HCT116 (cell line): ENCODE measurements around the gene TEX101. TPM values are rescaled to one million over a fixed set of nuclear protein-coding genes. Genes with fewer than 3 reads are reported as not detected.
A peak's percentile ranks its signal among the peaks of the same experiment; 100 is the strongest.

ENCODE experiments used
- ATAC-seq: fragments of 200-7000 bp; cut with Tn5 transposase; 2 replicates; pipeline ENCODE4 v1.9.1; 2020; ENCODE audit warnings: mild to moderate bottlenecking, moderate library complexity
- BruUV-seq: library from RNA; stranded (reverse); fragments of 400-500 nt; replicated peaks from 2 replicates; lab custom pipeline; 2021; lab: Mats Ljungman, UMichigan
- CTCF ChIA-PET: fragments of 300-600 bp; sonication (Branson Sonifier 250); formaldehyde crosslinking; loops from one replicate; lab custom pipeline; 2021; ENCODE audit warnings: antibody characterized with exemption; lab: Charles Lee
- POLR2A ChIA-PET: fragments of 300-600, 350-600 bp; sonication (Branson Sonifier 250); formaldehyde crosslinking; loops from one replicate; lab custom pipeline; 2021; ENCODE audit warnings: antibody characterized with exemption; lab: Charles Lee
- RAD21 ChIA-PET, 2 experiments: fragments of 300-600 bp; sonication (Branson Sonifier 250); formaldehyde crosslinking; loops; one replicate each; lab custom pipeline; 2023; ENCODE audit warnings: low total read pairs in 2 of 2; ENCODE audit not compliant: uncharacterized antibody in 2 of 2, unreplicated experiment in 2 of 2, low non-redundant PET in 1 of 2; lab: Charles Lee
- DNase-seq: peaks from one replicate; pipeline ENCODE4 v3.0.0-alpha.2; 2010; ENCODE audit warnings: low read depth, low spot score
- H2AFZ ChIP-seq: fragments of 200-600 bp; shearing (Covaris generic), sonication (generic); 2 replicates; pipeline ENCODE4 v1.6.1; 2017; ENCODE audit warnings: low read depth, mixed run types, mixed read lengths, antibody characterized with exemption, low read length; ENCODE audit not compliant: poor library complexity, severe bottlenecking
- H3K27ac ChIP-seq: 2 replicates; pipeline ENCODE4 v1.5.1; 2012; ENCODE audit warnings: low read depth, low read length
- H3K27me3 ChIP-seq: fragments of 200-600 bp; sonication (generic); 2 replicates; pipeline ENCODE4 v1.6.1; 2016; ENCODE audit warnings: mixed run types, low read length, mixed read lengths; ENCODE audit not compliant: insufficient read depth
- H3K36me3 ChIP-seq, 2 experiments: fragments of 200-500 bp in 1 of 2; fragments of 200-600 bp in 1 of 2; sonication (Bioruptor generic) in 1 of 2; sonication (generic) in 1 of 2; 2 replicates each; pipeline versions ENCODE4 v1.5.1 to v1.6.1; 2014 to 2016; ENCODE audit warnings: low read length in 2 of 2, inconsistent platforms in 1 of 2, mixed read lengths in 1 of 2, mixed run types in 1 of 2; ENCODE audit not compliant: insufficient read depth in 2 of 2, control insufficient read depth in 1 of 2
- H3K4me1 ChIP-seq, 2 experiments: fragments of 200-600 bp in 1 of 2; sonication (generic) in 1 of 2; 2 replicates each; pipeline versions ENCODE4 v1.5.1 to v1.6.1; 2012 to 2017; ENCODE audit warnings: low read length in 2 of 2, inconsistent platforms in 1 of 2, mild to moderate bottlenecking in 1 of 2, mixed read lengths in 1 of 2, mixed run types in 1 of 2, moderate library complexity in 1 of 2; ENCODE audit not compliant: insufficient read depth in 2 of 2, control insufficient read depth in 1 of 2
- H3K4me2 ChIP-seq: fragments of 200-600 bp; sonication (generic); 2 replicates; pipeline ENCODE4 v1.6.1; 2017; ENCODE audit warnings: mixed run types, low read length, mixed read lengths
- H3K4me3 ChIP-seq, 2 experiments: fragments of 200-600 bp in 1 of 2; sonication (generic) in 1 of 2; replicated peaks in 1 of 2; 2 replicates each; pipeline ENCODE4 v1.5.1; 2011 to 2016; ENCODE audit warnings: low read length in 2 of 2, control low read depth in 1 of 2, low read depth in 1 of 2, mild to moderate bottlenecking in 1 of 2, mixed read lengths in 1 of 2, mixed run types in 1 of 2
- H3K79me2 ChIP-seq: fragments of 200-600 bp; sonication (generic); 2 replicates; pipeline ENCODE4 v1.6.1; 2017; ENCODE audit warnings: mild to moderate bottlenecking, mixed run types, low read length, moderate library complexity, mixed read lengths; ENCODE audit not compliant: insufficient read depth
- H3K9ac ChIP-seq: fragments of 200-600 bp; sonication (generic); 2 replicates; pipeline ENCODE4 v1.6.1; 2016; ENCODE audit warnings: low read length, mixed read lengths
- H3K9me2 ChIP-seq: fragments of 200-600 bp; sonication (generic), shearing (Covaris generic); 2 replicates; pipeline ENCODE4 v1.6.1; 2017; ENCODE audit warnings: mixed run types, mild to moderate bottlenecking, moderate library complexity; ENCODE audit not compliant: insufficient read depth
- H3K9me3 ChIP-seq, 2 experiments: fragments of 200-500 bp in 1 of 2; fragments of 200-600 bp in 1 of 2; sonication (Bioruptor generic) in 1 of 2; sonication (generic) in 1 of 2; 2 replicates each; pipeline ENCODE4 v1.6.1; 2014 to 2017; ENCODE audit warnings: low read length in 2 of 2, mixed read lengths in 2 of 2, inconsistent platforms in 1 of 2, low read depth in 1 of 2, mild to moderate bottlenecking in 1 of 2, mixed run types in 1 of 2, moderate library complexity in 1 of 2; ENCODE audit not compliant: control insufficient read depth in 1 of 2, insufficient read depth in 1 of 2
- H4K20me1 ChIP-seq: fragments of 200-600 bp; sonication (generic), shearing (Covaris generic); 2 replicates; pipeline ENCODE4 v1.6.1; 2017; ENCODE audit warnings: mixed run types, mild to moderate bottlenecking, moderate library complexity; ENCODE audit not compliant: insufficient read depth
- CEBPB ChIP-seq: IDR thresholded peaks from 2 replicates; pipeline ENCODE4 v1.6.1; 2012; ENCODE audit warnings: low read depth
- EGR1 ChIP-seq: IDR thresholded peaks from 2 replicates; pipeline ENCODE4 v1.6.1; 2012; ENCODE audit warnings: low read depth
- FOSL1 ChIP-seq: IDR thresholded peaks from 2 replicates; pipeline ENCODE4 v1.6.1; 2012; ENCODE audit warnings: low read depth
- JUND ChIP-seq: IDR thresholded peaks from 2 replicates; pipeline ENCODE4 v1.6.1; 2012
- POLR2A ChIP-seq: IDR thresholded peaks from 2 replicates; pipeline ENCODE4 v1.7.0; 2011; ENCODE audit warnings: borderline replicate concordance; ENCODE audit not compliant: insufficient read depth, insufficient read length; ENCODE audit errors: extremely low read depth
- POLR2AphosphoS5 ChIP-seq: IDR thresholded peaks from 2 replicates; pipeline ENCODE4 v1.6.1; 2011; ENCODE audit warnings: mild to moderate bottlenecking, low read depth, low read length, moderate library complexity
- RAD21 ChIP-seq: IDR thresholded peaks from 2 replicates; pipeline ENCODE4 v1.6.1; 2012; ENCODE audit warnings: low read depth, mild to moderate bottlenecking
- SIN3A ChIP-seq: IDR thresholded peaks from 2 replicates; pipeline ENCODE4 v1.6.1; 2012; ENCODE audit warnings: low read depth
- SP1 ChIP-seq: IDR thresholded peaks from 2 replicates; pipeline ENCODE4 v1.6.1; 2012; ENCODE audit warnings: low read depth
- SRF ChIP-seq: IDR thresholded peaks from 2 replicates; pipeline ENCODE4 v1.6.1; 2012; ENCODE audit warnings: low read depth
- TCF7L2 ChIP-seq: IDR thresholded peaks from 2 replicates; pipeline ENCODE4 v1.7.0; 2011; ENCODE audit warnings: borderline replicate concordance, inconsistent platforms; ENCODE audit not compliant: insufficient read depth, insufficient read length; ENCODE audit errors: extremely low read depth
- YY1 ChIP-seq: IDR thresholded peaks from 2 replicates; pipeline ENCODE4 v1.6.1; 2011; ENCODE audit warnings: low read length, low read depth, moderate library complexity, mild to moderate bottlenecking; ENCODE audit not compliant: insufficient replicate concordance; ENCODE audit errors: extremely low read depth
- ZFX ChIP-seq: fragments of 450-650 bp; IDR thresholded peaks from 2 replicates; pipeline ENCODE4 v1.6.1; 2017
- intact Hi-C: fragments of 100-400 bp; cut with micrococcal nuclease; formaldehyde crosslinking; loops from 2 replicates; pipeline ENCODE4 v1.10.0; 2022
- total RNA-seq: library from RNA; stranded (reverse); gene quantifications from one replicate; pipeline ENCODE4 v1.2.1, GENCODE V29; 2021; ENCODE audit not compliant: unreplicated experiment
- TF ChIP-seq, protein P1 (sequence below), 3 experiments: fragments of 200-600 bp in 1 of 3; sonication (generic) in 1 of 3; IDR thresholded peaks in 2 of 3; conservative IDR thresholded peaks in 1 of 3; 2 replicates each; pipeline ENCODE4 v1.5.1; 2012 to 2017; ENCODE audit warnings: low read depth in 2 of 3, low read length in 2 of 3, antibody characterized with exemption in 1 of 3, borderline replicate concordance in 1 of 3, control low read depth in 1 of 3, mild to moderate bottlenecking in 1 of 3, mixed read lengths in 1 of 3, mixed run types in 1 of 3, moderate library complexity in 1 of 3; ENCODE audit not compliant: insufficient read depth in 1 of 3
- TF ChIP-seq, protein P2 (sequence below): IDR thresholded peaks from 2 replicates; pipeline ENCODE4 v1.6.1; 2011; ENCODE audit warnings: mild to moderate bottlenecking, low read length, moderate library complexity; ENCODE audit not compliant: insufficient replicate concordance; ENCODE audit errors: extremely low read depth
- TF ChIP-seq, protein P3 (sequence below): IDR thresholded peaks from 2 replicates; pipeline ENCODE4 v1.6.1; 2012

Gene TEX101
- total RNA-seq, 1 experiment from 2014 or later: not detected

DNA sequence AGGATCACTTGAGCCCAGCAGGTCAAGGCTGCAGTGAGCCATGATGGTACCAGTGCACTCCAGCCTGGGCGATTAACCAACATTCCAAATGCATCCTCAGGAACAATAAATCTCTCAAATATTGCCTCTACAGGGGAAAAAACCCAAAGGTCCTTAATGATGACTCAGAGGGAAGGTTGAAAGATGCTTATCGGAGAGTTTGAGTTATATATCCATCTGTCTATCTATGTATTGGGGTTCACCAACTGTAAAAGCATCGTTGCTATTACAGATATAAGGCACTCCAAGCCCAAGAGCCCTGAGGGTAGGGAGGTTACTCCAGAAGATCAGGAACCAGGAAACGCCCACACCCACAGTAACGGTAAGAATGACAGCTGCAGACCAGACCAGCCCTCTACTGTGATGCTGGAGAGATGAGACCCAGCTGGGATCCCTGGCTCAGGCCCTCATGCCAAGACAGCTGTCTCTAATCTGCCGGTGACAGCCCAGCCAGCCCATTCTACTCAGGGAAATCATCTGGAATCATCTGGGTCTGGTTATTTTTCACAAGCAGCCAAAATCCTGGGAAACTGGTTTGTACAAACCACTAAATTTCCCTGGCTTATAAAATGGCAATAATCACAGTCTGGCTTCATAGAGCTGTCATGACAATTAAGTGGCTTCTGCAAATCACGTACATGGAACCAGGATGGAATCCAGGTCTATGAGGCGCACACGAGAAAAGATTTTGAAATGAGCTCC, 23.8 kb downstream of the TEX101 start (continued):
- no peak for TF ChIP-seq POLR2AphosphoS5
- TF ChIP-seq CEBPB: no peak
- no peak for TF ChIP-seq FOSL1
- no peak for TF ChIP-seq JUND
- TF ChIP-seq ZFX: no peak
- no peak for TF ChIP-seq SRF
- TF ChIP-seq, protein P1, sequence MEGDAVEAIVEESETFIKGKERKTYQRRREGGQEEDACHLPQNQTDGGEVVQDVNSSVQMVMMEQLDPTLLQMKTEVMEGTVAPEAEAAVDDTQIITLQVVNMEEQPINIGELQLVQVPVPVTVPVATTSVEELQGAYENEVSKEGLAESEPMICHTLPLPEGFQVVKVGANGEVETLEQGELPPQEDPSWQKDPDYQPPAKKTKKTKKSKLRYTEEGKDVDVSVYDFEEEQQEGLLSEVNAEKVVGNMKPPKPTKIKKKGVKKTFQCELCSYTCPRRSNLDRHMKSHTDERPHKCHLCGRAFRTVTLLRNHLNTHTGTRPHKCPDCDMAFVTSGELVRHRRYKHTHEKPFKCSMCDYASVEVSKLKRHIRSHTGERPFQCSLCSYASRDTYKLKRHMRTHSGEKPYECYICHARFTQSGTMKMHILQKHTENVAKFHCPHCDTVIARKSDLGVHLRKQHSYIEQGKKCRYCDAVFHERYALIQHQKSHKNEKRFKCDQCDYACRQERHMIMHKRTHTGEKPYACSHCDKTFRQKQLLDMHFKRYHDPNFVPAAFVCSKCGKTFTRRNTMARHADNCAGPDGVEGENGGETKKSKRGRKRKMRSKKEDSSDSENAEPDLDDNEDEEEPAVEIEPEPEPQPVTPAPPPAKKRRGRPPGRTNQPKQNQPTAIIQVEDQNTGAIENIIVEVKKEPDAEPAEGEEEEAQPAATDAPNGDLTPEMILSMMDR (IDR thresholded peaks at IDR 0.05 in 2 of 3, conservative IDR thresholded peaks at IDR 0.05 in 1 of 3; ENCODE audit: borderline replicate concordance in 1 of 3, insufficient read depth in 1 of 3, low read depth in 2 of 3, low read length in 2 of 3): no peak
- no peak for TF ChIP-seq POLR2A
- no peak for TF ChIP-seq SIN3A
- no peak for TF ChIP-seq EGR1

GRCh38 chr19:43439032-43439708, 24.5 kb downstream of the TEX101 start:
- no peak overlapping the region for H2AFZ ChIP-seq
- no peaks in the 10 kb centered on the region for H3K9me2 ChIP-seq
- intact Hi-C loops: loop anchor here (10.0 kb wide), 1 partner anchor 506 kb away; no protein-coding TSS in a partner anchor
- H3K79me2 ChIP-seq: no peaks in the 10 kb centered on the region
- H3K36me3 ChIP-seq: no peaks in the 10 kb centered on the region
- no peaks in the 10 kb centered on the region for H3K27me3 ChIP-seq
- DNase-seq (peak; percentile 38), ATAC-seq (no peak)
- RAD21 ChIA-PET: no interaction called here
- no peaks in the 10 kb centered on the region for H4K20me1 ChIP-seq
- no peak overlapping the region for H3K4me3 ChIP-seq
- POLR2A ChIA-PET: interaction anchor here (0.6 to 1.6 kb wide), 2 partner anchors 86 to 234 kb away, joined by 3 to 5 read pairs; no protein-coding TSS in a partner anchor
- no TSS peak for BruUV-seq
- H3K4me2 ChIP-seq: peak overlapping the region; percentile 24
- peaks cover 0 to 16% of the 10 kb centered on the region in 2 experiments; a peak in 2 of 4 replicates for H3K4me1 ChIP-seq
- no peaks in the 10 kb centered on the region; a peak in 1 of 4 replicates for H3K9me3 ChIP-seq
- H3K9ac ChIP-seq: no peak overlapping the region
- H3K27ac ChIP-seq: no peak overlapping the region
- CTCF ChIA-PET: interaction anchor here (1.0 to 1.4 kb wide), 3 partner anchors 8 to 81 kb away, joined by 3 to 7 read pairs (median 5); no protein-coding TSS in a partner anchor
- TF ChIP-seq RAD21: no peak
- TF ChIP-seq FOSL1: peak; percentile 28; the same call in 1 of the 2 replicates
- no peak for TF ChIP-seq TCF7L2
- no peak for TF ChIP-seq POLR2AphosphoS5
- TF ChIP-seq, protein P2, sequence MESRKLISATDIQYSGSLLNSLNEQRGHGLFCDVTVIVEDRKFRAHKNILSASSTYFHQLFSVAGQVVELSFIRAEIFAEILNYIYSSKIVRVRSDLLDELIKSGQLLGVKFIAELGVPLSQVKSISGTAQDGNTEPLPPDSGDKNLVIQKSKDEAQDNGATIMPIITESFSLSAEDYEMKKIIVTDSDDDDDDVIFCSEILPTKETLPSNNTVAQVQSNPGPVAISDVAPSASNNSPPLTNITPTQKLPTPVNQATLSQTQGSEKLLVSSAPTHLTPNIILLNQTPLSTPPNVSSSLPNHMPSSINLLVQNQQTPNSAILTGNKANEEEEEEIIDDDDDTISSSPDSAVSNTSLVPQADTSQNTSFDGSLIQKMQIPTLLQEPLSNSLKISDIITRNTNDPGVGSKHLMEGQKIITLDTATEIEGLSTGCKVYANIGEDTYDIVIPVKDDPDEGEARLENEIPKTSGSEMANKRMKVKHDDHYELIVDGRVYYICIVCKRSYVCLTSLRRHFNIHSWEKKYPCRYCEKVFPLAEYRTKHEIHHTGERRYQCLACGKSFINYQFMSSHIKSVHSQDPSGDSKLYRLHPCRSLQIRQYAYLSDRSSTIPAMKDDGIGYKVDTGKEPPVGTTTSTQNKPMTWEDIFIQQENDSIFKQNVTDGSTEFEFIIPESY: no peak
- TF ChIP-seq SP1: peak; percentile 19; the same call in 1 of the 2 replicates
- no peak for TF ChIP-seq YY1
- TF ChIP-seq, protein P1 (IDR thresholded peaks at IDR 0.05 in 2 of 3, conservative IDR thresholded peaks at IDR 0.05 in 1 of 3; ENCODE audit: borderline replicate concordance in 1 of 3, insufficient read depth in 1 of 3, low read depth in 2 of 3, low read length in 2 of 3): no peak
- TF ChIP-seq, protein P3, sequence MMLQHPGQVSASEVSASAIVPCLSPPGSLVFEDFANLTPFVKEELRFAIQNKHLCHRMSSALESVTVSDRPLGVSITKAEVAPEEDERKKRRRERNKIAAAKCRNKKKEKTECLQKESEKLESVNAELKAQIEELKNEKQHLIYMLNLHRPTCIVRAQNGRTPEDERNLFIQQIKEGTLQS: no peak
- no peak for TF ChIP-seq SRF
- TF ChIP-seq EGR1: no peak
